HEK293 (cell line): ENCODE measurements around the gene PFN1.

Experiments
- BCL11A ChIP-seq: fragments of 450-650 bp; formaldehyde crosslinking; IDR thresholded peaks from 2 replicates; pipeline ENCODE4 v1.5.1; 2016; ENCODE audit warnings: low read depth, missing biosample characterization, missing genetic modification characterization
- GLI2 ChIP-seq: fragments of 450-650 bp; formaldehyde crosslinking; IDR thresholded peaks from 2 replicates; pipeline ENCODE4; 2017; ENCODE audit warnings: missing biosample characterization, missing genetic modification characterization, low read depth, borderline replicate concordance
- GLI4 ChIP-seq: fragments of 450-650 bp; formaldehyde crosslinking; IDR thresholded peaks from 2 replicates; pipeline ENCODE4 v1.5.1; 2016; ENCODE audit warnings: missing biosample characterization, missing genetic modification characterization
- KLF16 ChIP-seq: fragments of 450-650 bp; formaldehyde crosslinking; IDR thresholded peaks from 2 replicates; pipeline ENCODE4 v1.5.1; 2017; ENCODE audit warnings: missing biosample characterization, missing genetic modification characterization
- OVOL3 ChIP-seq: fragments of 450-650 bp; formaldehyde crosslinking; IDR thresholded peaks from 2 replicates; pipeline ENCODE4 v1.5.1; 2016; ENCODE audit warnings: missing biosample characterization, missing genetic modification characterization
- SALL2 ChIP-seq: fragments of 450-650 bp; formaldehyde crosslinking; IDR thresholded peaks from 2 replicates; pipeline ENCODE4 v1.5.0; 2017; ENCODE audit warnings: missing biosample characterization, mild to moderate bottlenecking, missing genetic modification characterization, borderline replicate concordance
- SCRT1 ChIP-seq: fragments of 450-650 bp; formaldehyde crosslinking; IDR thresholded peaks from 2 replicates; pipeline ENCODE4 v1.5.1; 2016; ENCODE audit warnings: missing biosample characterization, missing genetic modification characterization, borderline replicate concordance
- SP3 ChIP-seq: fragments of 450-650 bp; formaldehyde crosslinking; IDR thresholded peaks from 2 replicates; pipeline ENCODE4 v1.5.1; 2016; ENCODE audit warnings: missing biosample characterization, missing genetic modification characterization
- ZNF121 ChIP-seq: fragments of 450-650 bp; formaldehyde crosslinking; IDR thresholded peaks from 2 replicates; pipeline ENCODE4 v1.5.1; 2016; ENCODE audit warnings: missing biosample characterization, missing genetic modification characterization
- ZNF132 ChIP-seq: fragments of 450-650 bp; formaldehyde crosslinking; IDR thresholded peaks from 2 replicates; pipeline ENCODE4 v1.5.1; 2017; ENCODE audit warnings: missing biosample characterization, missing genetic modification characterization, borderline replicate concordance
- ZNF169 ChIP-seq: fragments of 450-650 bp; formaldehyde crosslinking; IDR thresholded peaks from 2 replicates; pipeline ENCODE4 v1.5.1; 2016; ENCODE audit warnings: missing biosample characterization, missing genetic modification characterization
- ZNF239 ChIP-seq: fragments of 450-650 bp; formaldehyde crosslinking; IDR thresholded peaks from 2 replicates; pipeline ENCODE4 v1.5.1; 2016; ENCODE audit warnings: missing biosample characterization, missing genetic modification characterization
- ZNF324 ChIP-seq: fragments of 450-650 bp; formaldehyde crosslinking; IDR thresholded peaks from 2 replicates; pipeline ENCODE4 v1.5.1; 2016; ENCODE audit warnings: missing biosample characterization, missing genetic modification characterization
- ZNF335 ChIP-seq: fragments of 450-650 bp; formaldehyde crosslinking; conservative IDR thresholded peaks from 2 replicates; pipeline ENCODE4 v1.5.1; 2016; ENCODE audit warnings: missing biosample characterization, missing genetic modification characterization
- ZNF341 ChIP-seq: fragments of 450-650 bp; formaldehyde crosslinking; IDR thresholded peaks from 2 replicates; pipeline ENCODE4; 2016; ENCODE audit warnings: low read depth, missing biosample characterization, missing genetic modification characterization
- ZNF433 ChIP-seq: fragments of 450-650 bp; formaldehyde crosslinking; IDR thresholded peaks from 2 replicates; pipeline ENCODE4 v1.5.1; 2016; ENCODE audit warnings: missing biosample characterization, missing genetic modification characterization, low read depth
- ZNF473 ChIP-seq: fragments of 450-650 bp; formaldehyde crosslinking; IDR thresholded peaks from 2 replicates; pipeline ENCODE4 v1.5.1; 2017; ENCODE audit warnings: missing biosample characterization, missing genetic modification characterization
- ZNF514 ChIP-seq: fragments of 450-650 bp; formaldehyde crosslinking; IDR thresholded peaks from 2 replicates; pipeline ENCODE4 v1.5.1; 2016; ENCODE audit warnings: missing biosample characterization, missing genetic modification characterization
- ZNF544 ChIP-seq: fragments of 450-650 bp; formaldehyde crosslinking; IDR thresholded peaks from 2 replicates; pipeline ENCODE4 v1.5.0; 2017; ENCODE audit warnings: missing biosample characterization, missing genetic modification characterization
- ZNF549 ChIP-seq: fragments of 450-650 bp; IDR thresholded peaks from 2 replicates; pipeline ENCODE4 v1.5.1; 2018; ENCODE audit warnings: missing biosample characterization, missing genetic modification characterization, mild to moderate bottlenecking, inconsistent platforms, moderate library complexity
- ZNF623 ChIP-seq: fragments of 450-650 bp; formaldehyde crosslinking; IDR thresholded peaks from 2 replicates; pipeline ENCODE4 v1.5.1; 2016; ENCODE audit warnings: missing biosample characterization, missing genetic modification characterization
- ZNF658 ChIP-seq: fragments of 450-650 bp; formaldehyde crosslinking; IDR thresholded peaks from 2 replicates; pipeline ENCODE4; 2016; ENCODE audit warnings: missing biosample characterization, missing genetic modification characterization
- ZNF677 ChIP-seq: fragments of 450-650 bp; IDR thresholded peaks from 2 replicates; pipeline ENCODE4 v1.5.0; 2018; ENCODE audit warnings: missing biosample characterization, mild to moderate bottlenecking, missing genetic modification characterization, moderate library complexity
- ZNF768 ChIP-seq: fragments of 450-650 bp; formaldehyde crosslinking; IDR thresholded peaks from 2 replicates; pipeline ENCODE4 v1.5.1; 2018; ENCODE audit warnings: missing biosample characterization, mild to moderate bottlenecking, missing genetic modification characterization
- ZNF777 ChIP-seq: fragments of 450-650 bp; formaldehyde crosslinking; IDR thresholded peaks from 2 replicates; pipeline ENCODE4 v1.5.1; 2017; ENCODE audit warnings: missing biosample characterization, missing genetic modification characterization, borderline replicate concordance
- ZNF843 ChIP-seq: fragments of 450-650 bp; formaldehyde crosslinking; IDR thresholded peaks from 2 replicates; pipeline ENCODE4 v1.5.1; 2016; ENCODE audit warnings: missing biosample characterization, missing genetic modification characterization
- TF ChIP-seq, protein P1 (sequence below): fragments of 450-650 bp; formaldehyde crosslinking; IDR thresholded peaks from 2 replicates; pipeline ENCODE4 v1.5.1; 2016; ENCODE audit warnings: missing biosample characterization, missing genetic modification characterization
- TF ChIP-seq, protein P2 (sequence below): fragments of 450-650 bp; formaldehyde crosslinking; IDR thresholded peaks from 2 replicates; pipeline ENCODE4 v1.5.1; 2016; ENCODE audit warnings: missing biosample characterization, missing genetic modification characterization
- TF ChIP-seq, protein P3 (sequence below): fragments of 450-650 bp; formaldehyde crosslinking; IDR thresholded peaks from 2 replicates; pipeline ENCODE4 v1.5.1; 2016; ENCODE audit warnings: missing biosample characterization, missing genetic modification characterization
- TF ChIP-seq, protein P4 (sequence below): IDR thresholded peaks from 2 replicates; pipeline ENCODE4 v1.6.1; 2011; ENCODE audit warnings: mild to moderate bottlenecking, low read depth, low read length, borderline replicate concordance
- TF ChIP-seq, protein P5 (sequence below): sonication (generic); formaldehyde crosslinking; IDR thresholded peaks from 2 replicates; pipeline ENCODE4 v1.8.1; 2022; ENCODE audit warnings: mild to moderate bottlenecking, moderate library complexity, missing genetic modification reagents

PFN1 gene

DNA sequence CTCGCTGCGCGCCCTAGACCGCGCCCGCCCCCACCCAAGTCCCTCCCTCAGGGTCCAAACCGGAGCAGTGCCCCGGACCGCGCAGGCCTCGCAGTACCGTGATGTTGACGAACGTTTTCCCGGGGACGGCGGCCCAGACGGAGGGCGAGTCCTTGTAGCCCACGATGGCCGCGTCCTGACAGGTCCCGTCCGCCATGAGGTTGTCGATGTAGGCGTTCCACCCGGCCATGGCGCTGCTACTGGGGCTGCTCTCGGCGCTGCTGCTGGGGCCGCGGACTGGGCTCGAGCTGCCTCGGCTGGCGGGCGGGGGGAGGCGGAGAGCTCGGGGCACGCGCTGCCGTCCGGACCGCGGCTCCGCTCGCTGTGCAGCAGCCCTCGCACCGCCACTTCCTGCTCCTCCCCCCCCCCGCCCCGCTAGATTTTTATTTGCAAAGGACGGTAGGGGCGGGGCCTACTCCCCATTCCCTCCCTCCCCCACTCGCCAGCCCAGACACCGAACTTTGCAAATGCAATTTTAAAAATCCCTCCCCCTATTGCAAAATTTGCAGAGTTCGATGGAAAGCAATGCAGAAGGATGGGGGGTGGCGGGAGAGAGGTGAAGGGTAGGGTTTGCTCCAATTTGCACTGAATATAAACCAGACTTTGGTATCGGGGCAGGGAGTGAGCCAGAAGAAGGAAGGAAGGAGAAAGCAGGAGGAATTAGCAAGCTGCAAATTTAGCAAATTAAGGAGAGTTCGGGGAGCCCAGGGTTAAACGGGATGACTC is at the start of gene PFN1 (continued):
- TF ChIP-seq SCRT1 (tag by site-specific recombination) = no peak
- no peak for TF ChIP-seq ZNF544
- TF ChIP-seq ZNF843 (tag by site-specific recombination) = 0 out of 2 replicates have a peak, but pooled peaks have one; percentile 10
- TF ChIP-seq SALL2 (tag by site-specific recombination) = no peak
- TF ChIP-seq GLI2 (tag by site-specific recombination) = no peak
- TF ChIP-seq, protein P1, sequence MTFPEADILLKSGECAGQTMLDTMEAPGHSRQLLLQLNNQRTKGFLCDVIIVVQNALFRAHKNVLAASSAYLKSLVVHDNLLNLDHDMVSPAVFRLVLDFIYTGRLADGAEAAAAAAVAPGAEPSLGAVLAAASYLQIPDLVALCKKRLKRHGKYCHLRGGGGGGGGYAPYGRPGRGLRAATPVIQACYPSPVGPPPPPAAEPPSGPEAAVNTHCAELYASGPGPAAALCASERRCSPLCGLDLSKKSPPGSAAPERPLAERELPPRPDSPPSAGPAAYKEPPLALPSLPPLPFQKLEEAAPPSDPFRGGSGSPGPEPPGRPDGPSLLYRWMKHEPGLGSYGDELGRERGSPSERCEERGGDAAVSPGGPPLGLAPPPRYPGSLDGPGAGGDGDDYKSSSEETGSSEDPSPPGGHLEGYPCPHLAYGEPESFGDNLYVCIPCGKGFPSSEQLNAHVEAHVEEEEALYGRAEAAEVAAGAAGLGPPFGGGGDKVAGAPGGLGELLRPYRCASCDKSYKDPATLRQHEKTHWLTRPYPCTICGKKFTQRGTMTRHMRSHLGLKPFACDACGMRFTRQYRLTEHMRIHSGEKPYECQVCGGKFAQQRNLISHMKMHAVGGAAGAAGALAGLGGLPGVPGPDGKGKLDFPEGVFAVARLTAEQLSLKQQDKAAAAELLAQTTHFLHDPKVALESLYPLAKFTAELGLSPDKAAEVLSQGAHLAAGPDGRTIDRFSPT (tag by site-specific recombination) = no peak
- no peak for TF ChIP-seq ZNF677 (tag by site-specific recombination)
- peak; percentile 71; the same call in 1 of the 2 replicates for TF ChIP-seq ZNF777 (tag by site-specific recombination)
- TF ChIP-seq ZNF549 (tag by site-specific recombination) = no peak
- TF ChIP-seq ZNF324 (tag by site-specific recombination) = peak; percentile 94
- TF ChIP-seq GLI4 (tag by site-specific recombination) = 0 out of 2 replicates have a peak, but pooled peaks have one; percentile 37
- TF ChIP-seq, protein P2, sequence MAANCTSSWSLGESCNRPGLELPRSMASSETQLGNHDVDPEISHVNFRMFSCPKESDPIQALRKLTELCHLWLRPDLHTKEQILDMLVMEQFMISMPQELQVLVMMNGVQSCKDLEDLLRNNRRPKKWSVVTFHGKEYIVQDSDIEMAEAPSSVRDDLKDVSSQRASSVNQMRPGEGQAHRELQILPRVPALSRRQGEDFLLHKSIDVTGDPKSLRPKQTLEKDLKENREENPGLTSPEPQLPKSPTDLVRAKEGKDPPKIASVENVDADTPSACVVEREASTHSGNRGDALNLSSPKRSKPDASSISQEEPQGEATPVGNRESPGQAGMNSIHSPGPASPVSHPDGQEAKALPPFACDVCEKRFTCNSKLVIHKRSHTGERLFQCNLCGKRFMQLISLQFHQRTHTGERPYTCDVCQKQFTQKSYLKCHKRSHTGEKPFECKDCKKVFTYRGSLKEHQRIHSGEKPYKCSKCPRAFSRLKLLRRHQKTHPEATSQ (tag by site-specific recombination) = peak; percentile 71; the same call in 1 of the 2 replicates
- no peak; the same call in 1 of the 2 replicates for TF ChIP-seq OVOL3 (tag by site-specific recombination)
- peak; percentile 37 for TF ChIP-seq KLF16 (tag by site-specific recombination)
- TF ChIP-seq ZNF132 = no peak
- no peak for TF ChIP-seq ZNF768 (tag by site-specific recombination)
- peak; percentile 84 for TF ChIP-seq ZNF341 (tag by site-specific recombination)
- TF ChIP-seq ZNF335 (tag by site-specific recombination) = peak; percentile 95
- TF ChIP-seq, protein P3, sequence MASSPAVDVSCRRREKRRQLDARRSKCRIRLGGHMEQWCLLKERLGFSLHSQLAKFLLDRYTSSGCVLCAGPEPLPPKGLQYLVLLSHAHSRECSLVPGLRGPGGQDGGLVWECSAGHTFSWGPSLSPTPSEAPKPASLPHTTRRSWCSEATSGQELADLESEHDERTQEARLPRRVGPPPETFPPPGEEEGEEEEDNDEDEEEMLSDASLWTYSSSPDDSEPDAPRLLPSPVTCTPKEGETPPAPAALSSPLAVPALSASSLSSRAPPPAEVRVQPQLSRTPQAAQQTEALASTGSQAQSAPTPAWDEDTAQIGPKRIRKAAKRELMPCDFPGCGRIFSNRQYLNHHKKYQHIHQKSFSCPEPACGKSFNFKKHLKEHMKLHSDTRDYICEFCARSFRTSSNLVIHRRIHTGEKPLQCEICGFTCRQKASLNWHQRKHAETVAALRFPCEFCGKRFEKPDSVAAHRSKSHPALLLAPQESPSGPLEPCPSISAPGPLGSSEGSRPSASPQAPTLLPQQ (tag by site-specific recombination) = 0 out of 2 replicates have a peak, but pooled peaks have one; percentile 18
- TF ChIP-seq, protein P4, sequence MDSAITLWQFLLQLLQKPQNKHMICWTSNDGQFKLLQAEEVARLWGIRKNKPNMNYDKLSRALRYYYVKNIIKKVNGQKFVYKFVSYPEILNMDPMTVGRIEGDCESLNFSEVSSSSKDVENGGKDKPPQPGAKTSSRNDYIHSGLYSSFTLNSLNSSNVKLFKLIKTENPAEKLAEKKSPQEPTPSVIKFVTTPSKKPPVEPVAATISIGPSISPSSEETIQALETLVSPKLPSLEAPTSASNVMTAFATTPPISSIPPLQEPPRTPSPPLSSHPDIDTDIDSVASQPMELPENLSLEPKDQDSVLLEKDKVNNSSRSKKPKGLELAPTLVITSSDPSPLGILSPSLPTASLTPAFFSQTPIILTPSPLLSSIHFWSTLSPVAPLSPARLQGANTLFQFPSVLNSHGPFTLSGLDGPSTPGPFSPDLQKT = no peak
- TF ChIP-seq BCL11A (tag by site-specific recombination) = peak; percentile 11; the same call in 1 of the 2 replicates
- TF ChIP-seq, protein P5, sequence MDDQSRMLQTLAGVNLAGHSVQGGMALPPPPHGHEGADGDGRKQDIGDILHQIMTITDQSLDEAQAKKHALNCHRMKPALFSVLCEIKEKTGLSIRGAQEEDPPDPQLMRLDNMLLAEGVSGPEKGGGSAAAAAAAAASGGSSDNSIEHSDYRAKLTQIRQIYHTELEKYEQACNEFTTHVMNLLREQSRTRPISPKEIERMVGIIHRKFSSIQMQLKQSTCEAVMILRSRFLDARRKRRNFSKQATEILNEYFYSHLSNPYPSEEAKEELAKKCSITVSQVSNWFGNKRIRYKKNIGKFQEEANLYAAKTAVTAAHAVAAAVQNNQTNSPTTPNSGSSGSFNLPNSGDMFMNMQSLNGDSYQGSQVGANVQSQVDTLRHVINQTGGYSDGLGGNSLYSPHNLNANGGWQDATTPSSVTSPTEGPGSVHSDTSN (CRISPR knock-in tag) = peak; percentile 89
- peak; percentile 92 for TF ChIP-seq SP3 (tag by site-specific recombination)
- 0 out of 2 replicates have a peak, but pooled peaks have one; percentile 23 for TF ChIP-seq ZNF121 (tag by site-specific recombination)
- TF ChIP-seq ZNF623 (tag by site-specific recombination) = 0 out of 2 replicates have a peak, but pooled peaks have one; percentile 4
- no peak for TF ChIP-seq ZNF658 (tag by site-specific recombination)
- 0 out of 2 replicates have a peak, but pooled peaks have one; percentile 5 for TF ChIP-seq ZNF433 (tag by site-specific recombination)
- no peak for TF ChIP-seq ZNF514 (tag by site-specific recombination)
- no peak for TF ChIP-seq ZNF473 (tag by site-specific recombination)
- TF ChIP-seq ZNF169 (tag by site-specific recombination) = 0 out of 2 replicates have a peak, but pooled peaks have one; percentile 41
- TF ChIP-seq ZNF239 (tag by site-specific recombination) = peak; percentile 73; the same call in 1 of the 2 replicates
- TF ChIP-seq, all 188 proteins: peak for 66
